ENCODE results near the gene SUDS3.

Gene SUDS3

DNA sequence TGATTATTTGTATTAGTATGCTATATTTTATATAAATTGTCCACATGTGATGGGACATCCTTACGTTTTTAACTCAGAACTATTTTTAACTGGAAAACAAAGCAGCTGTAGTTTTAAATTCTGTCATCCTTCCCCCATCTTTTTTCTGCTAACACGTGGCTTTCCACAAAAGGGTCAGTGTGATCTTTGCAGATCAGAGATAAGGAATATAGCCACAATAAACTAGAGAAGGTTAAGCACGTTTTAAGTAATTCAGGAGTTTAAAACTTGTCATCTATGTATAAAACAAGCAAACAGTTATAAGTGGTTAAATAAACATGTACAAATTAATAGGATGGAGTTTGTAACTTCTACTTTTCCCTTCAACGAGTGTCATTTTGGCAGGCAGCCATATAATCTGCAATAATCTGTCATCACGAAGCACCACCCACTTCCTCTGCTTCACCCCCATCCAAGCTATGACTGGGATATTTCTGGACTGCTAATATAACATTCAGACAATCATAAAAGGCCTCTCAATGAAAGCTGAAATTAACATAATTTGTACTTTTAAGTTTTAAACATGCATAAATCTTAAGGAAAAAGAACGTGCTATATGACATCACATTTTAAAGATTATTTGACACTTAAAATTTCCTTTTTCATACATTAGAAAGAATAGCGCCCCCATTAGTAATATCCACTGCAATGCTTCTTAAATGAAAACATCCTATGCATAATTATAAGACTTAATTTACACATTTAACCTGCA is 18.9 kb upstream of the SUDS3 start:
- peak; percentile 54 for DNase-seq (ENCODE audit: low read depth)

DNA sequence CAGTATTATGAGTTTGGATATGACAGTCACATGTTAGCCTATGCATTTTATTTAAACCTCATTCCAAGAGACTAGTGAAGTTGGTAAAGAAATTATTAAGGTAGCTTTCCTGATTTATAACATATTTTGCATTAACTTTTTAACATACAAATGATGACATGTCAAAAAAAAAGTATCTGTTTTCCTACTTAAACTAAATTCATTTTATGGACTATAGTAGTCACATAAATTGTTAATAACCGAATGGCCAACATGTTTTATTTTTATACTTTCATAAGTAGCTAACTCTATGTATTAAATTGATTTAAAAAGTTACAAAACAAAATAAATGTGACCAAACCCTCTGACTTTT is 18.4 kb upstream of the SUDS3 start:
- no peak for DNase-seq (ENCODE audit: low read depth)

DNA sequence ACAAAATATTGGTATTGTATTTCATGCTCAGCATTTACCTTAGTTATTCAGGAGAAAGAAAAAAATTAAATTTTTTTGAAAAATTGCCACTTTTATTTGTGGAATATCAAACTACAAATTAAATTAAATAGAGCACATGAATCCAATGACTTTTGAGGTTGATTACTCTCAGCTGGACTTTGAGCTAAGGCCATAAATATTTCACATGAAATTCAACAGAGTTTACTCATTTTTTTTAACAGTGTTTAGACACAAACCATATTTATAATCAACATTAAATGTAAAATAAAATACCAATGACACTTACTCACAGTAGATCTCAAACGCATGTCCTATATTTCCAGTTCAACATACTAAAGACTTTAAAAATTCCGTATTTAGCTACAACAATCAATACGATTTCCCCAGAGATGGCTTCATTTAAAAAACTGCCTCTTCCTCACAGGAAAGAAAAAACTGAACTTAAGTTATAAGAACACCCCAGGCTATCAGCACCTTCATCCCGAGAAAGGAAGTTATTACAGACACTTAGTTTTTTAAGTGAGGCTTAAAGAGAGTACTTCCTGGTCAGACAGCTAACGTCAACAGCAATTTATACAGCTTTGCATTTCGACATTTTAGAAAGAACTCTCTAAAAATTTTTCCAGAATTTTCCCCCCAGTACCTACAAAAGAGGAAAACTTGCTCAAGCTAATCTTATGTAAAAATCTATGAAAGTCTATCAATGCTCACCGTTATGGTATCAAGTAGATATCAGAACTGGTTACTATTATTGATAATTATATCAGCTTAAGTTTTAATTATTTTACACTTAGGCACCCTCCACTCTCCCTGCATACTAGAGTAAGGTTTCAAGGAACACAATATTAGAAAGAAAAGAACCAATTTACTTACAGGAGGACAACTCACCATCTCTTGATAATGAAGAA is 17.5 kb upstream of the SUDS3 start:
- DNase-seq (ENCODE audit: low read depth) = no peak

DNA sequence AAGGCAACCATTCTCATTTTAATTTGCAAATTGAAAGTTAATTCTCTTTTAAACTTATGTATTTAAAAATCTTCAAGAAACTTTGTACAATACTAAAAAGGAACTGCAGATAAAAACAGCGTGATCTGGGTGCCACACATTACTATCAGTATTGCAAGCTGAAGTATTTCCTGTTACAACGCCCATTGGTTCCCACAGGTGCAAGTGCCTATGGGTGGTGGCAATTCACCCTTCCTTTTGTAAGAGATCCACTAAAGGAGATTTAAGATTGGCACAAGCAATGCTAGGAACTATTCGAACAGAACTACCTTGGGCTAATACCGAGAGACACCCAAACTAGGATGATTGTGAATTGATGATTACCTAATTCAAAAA is 16.8 kb upstream of the SUDS3 start:
- DNase-seq (ENCODE audit: low read depth) = no peak

DNA sequence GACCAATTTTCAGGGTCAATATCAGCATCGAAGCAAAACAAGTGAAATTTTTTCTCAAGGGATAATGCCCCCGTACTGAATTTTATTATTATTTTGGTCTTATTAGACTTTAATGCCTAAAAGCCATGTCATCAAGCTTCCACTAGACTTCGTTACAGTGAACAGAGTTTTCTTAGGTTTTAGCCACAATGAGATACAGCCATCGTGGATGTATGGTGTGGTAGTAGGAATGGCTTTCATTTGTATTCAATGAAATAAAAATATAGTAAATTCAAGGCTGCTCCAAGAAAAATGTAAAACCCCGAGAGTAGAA is 15.3 kb upstream of the SUDS3 start:
- DNase-seq (ENCODE audit: low read depth) = no peak

DNA sequence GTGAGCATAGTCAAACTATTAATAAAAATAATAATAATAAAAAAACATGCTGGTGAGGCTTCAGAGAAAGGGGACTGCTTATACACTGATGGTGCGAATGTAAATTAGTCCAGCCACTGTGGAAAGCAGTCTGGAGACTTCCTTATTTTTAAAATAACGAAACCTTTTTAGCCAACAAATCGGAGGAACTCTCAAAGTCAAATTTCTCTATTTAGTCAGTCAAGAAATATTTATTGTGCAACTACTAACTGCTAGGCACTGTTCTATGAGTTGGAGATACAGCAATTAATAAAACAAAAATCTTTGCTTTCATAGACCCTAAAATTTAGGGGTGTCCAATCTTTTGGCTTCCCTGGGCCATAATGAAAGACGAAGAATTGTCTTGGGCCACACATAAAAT is 14.5 kb upstream of the SUDS3 start:
- DNase-seq (ENCODE audit: low read depth) = no peak

DNA sequence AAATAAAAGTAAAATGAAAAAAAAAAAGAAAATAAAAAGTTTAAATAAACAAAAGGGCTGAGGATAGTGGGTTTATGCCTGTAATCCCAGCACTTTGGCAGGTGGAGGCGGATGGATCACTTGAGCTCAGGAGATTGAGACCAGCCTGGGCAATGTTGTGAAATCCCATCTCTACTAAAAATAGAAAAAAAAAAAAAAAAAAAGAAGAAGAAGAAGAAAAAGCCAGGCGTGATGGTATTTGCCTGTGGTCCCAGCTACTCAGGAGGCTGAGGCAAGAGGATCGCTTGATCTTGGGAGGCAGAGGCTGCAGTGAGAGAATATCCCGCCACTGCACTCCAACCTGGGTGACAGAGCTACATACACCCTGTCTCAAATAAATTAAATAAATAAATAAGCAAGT is 7.5 kb upstream of the SUDS3 start:
- DNase-seq (ENCODE audit: low read depth) = no peak

DNA sequence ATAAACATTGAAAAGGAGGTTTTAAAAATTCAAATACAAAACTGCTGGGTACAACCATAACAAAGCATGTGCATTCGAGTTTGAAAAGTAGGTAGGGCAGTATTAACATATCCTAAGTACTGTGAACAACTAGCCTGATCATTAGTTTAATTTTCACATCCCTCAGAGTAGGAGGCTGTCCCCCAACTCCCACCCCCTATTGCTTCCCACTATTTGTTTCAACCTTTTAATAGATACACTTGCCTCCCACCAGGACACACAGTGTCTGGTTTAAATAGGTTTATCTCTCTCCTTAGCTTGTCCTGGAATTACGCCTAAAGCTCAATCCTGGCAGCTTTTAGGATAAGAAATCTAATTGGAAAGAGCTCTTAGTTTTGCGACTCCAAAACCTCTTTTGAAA is 5.8 kb upstream of the SUDS3 start:
- no peak for DNase-seq (ENCODE audit: low read depth)

DNA sequence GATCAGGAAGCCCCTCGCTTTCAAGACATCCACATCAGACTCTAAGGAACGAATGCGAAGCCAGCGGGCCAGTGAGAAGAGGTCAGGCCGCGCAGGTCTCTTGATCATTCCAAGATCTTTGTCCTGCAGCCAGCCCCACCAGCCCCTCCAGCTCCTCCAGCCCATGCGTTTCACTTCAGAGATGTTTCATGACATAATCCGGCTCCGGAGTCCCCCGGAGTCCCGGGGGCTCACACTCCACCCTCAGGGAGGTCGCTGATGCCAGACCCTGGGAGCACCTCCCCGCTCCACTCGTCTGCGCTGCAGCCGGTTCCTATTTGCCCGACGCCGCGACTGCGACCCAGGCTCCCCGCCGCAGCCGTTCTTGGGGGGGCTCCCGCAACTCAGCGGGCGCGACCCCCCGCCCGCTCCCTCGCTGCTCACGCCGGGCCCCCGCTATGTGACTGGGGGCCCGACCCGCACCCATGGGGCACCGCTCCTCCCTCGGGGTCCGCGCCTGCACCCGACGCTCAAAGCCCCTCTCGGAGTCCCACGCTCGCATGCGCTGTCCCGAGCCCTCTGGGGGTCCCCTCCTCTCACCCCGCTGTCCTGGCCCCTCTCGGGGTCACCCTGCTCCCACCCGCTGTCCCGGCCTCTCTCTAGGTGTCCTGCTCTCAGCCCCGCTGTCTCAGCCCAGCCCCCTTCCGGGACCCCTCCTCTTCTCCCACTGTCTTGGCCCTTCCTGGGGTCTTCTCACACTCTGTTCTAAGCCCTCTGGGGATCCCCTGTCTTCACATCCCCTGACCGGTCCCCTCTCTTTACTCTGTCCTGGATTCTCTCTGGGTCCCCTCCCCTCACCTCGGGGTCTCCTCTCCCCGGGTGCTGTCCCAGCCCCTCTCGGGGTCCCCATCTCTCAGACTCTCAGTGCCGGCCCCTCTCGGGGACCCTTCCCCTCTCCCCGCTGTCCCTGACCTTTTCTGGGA is 4.8 kb upstream of the SUDS3 start:
- no peak for DNase-seq (ENCODE audit: low read depth)

DNA sequence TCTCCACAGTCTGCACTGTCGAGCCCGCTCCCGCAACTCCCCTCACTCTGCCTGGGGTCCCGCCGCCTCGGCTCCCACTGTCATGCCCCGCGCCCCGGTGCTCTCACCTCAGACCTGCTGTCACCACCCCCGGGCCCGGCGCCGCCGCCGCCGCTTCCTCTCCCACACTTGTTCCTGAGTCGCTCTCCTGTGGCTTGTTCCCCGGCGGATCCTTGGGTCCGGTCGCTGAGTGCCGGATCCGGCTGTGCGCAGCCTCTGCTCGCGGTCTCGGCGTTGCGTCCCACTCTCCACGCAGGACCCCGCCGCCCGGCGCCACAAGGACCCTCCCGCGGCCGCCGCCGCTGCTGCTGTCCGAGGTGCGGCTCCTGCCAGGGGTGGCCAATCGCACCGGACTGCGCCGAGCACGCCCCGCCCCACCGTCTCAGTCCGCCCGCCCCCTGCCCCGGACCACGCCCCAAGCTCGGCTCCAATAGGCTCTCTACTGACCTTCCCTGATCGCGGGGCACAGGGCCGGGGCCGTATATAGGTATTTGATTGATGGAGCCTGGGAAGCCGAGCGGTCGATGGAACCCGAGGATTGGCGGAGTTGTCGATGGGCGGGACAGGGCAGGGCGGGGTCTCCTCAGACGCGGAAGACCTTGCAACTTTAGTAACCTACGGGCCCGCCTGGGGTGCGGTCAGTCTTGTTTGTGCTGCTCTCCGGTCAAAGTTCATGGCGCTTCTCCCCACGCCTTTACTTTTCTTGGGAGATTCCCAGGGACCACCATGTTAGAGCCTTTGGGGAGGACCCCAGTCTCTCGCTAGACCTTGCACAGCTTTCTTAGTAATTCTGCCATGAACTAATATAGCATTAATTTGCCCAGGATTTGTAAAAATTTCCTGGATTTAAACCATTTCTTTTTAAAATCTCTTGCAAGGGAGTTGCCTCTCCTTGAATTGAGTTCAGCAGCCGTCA is 3.5 kb upstream of the SUDS3 start, which contains the start of gene TAOK3:
TSS of gene TAOK3 (minus strand) at position 367 of the 955 bp plus-strand sequence. CDS start 117,340 bp downstream, outside the sequence.
- peak; percentile 99 for DNase-seq (ENCODE audit: low read depth)

DNA sequence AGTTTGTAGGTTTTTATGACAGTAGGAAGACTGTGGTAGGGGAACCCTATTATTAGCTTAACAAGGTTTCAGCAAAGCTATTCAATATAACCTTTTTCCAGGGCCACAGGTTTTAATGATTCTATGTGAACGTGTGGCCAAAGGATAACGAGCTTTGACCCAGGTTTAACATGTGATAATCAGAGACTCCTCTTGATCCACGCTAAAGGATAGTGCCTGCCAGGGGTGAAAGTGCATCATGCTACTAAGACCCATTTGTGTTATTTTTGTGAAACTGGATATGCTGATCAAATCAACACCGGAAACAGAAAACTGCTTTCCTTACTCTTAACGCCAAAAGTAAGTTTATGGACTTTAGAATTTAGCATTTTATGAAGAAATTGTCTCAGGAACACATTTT is 2.7 kb upstream of the SUDS3 start:
- no peak for DNase-seq (ENCODE audit: low read depth)

DNA sequence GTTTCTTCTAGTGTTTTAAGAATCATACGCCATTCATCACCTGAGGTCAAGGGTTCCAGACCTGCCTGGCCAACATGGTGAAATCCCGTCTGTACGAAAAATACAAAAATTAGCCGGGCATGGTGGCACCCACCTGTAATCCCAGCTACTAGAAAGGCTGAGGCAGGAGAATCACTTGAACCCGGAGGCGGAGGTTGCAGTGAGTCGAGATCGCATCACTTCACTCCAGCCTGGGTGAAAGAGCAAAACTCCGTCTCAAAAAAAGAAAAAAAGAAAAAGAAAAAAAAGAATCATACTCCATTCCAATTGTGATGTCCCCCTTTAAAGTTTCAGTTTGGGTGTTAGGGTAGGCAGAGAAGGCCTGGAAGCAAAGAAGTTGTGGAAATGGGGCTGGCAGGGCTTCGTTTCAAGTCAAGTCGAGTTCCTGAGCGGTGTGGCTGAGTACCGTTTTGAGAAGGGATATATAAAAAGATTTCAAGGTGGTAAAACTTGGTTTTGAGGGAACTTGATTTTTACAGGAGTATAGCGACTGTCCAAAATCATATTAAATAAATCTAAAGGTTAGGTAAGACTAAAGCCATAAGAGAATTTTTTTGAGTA is 2.1 kb upstream of the SUDS3 start:
- no peak for DNase-seq (ENCODE audit: low read depth)

DNA sequence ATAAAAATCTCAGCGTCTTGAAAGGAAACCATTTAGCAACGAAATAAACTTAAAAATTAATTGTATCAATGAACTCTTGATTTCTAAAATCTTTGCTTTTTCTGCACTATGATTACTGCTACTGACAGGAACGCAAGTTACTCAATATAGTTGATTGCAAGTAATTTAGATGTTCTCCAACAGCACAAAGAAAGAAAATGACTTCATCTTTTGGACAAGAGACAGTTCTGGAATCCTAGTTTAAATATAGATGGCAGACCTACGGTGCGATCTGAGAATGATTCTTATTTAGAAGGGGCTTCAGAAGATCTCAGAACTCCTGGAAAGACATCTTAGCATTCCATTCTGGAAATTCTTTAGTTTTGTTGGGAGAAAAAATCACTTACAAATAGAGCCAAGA is 1.4 kb upstream of the SUDS3 start:
- peak; percentile 75 for DNase-seq (ENCODE audit: low read depth)

DNA sequence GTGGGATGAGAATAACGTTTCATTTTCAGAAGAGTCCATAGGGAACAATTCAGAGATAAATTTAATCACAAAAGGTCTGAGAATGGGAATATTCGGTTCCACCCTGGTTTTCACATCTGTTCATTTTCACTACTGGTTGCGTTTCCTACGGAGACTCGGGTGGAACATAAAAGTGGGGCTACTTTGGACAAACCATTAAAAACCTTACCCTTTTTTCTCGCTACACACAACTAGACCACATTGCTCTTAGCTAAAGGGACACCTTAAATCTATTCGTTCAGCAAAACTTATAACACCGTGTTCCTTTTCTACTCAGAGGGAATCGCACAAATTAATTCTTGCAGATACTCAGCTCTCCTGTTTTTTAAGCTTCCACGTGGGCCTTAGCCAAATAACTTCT is 1.0 kb upstream of the SUDS3 start:
- no peak for DNase-seq (ENCODE audit: low read depth)

DNA sequence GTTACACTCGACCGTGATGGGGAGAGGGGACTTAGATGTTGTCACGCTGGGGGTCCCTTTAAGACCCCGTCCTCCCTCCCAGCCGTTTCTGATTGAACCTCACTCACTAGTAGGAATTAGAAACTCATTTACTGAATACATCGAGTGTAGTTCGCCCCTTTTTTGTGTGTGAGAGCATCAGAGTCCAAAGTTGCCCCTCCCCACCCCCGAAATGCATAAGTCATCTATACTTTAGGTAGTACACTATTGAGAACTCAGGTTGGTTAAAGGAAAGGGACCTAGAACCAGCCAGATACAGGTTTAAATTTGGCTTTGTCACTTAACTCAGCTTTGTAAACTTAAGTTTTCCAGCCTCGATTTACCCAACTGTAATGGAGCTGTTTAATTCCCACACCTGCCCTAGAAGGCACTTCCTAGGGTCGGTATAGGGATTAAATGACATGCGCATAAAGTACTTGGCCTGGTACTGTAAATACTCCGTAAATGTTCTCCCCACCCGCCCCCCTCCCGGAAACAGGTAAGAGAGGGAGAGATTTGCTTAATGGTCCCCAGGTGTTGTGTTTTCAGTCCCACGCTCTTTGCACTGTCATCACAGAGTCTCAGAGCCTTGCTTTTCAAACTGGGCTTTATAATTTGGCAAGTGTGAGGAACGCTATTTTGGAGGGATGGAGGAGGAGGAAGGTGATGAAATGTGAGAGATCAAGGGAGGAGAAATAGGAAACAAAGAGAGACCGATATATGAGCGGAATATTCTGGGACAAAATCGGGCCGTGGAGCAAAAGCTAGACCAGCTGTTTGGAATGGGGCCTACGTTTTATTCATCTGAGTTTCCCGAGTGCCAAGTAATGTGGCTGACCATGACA is 897 bp downstream of the SUDS3 start:
- no peak for DNase-seq (ENCODE audit: low read depth)

DNA sequence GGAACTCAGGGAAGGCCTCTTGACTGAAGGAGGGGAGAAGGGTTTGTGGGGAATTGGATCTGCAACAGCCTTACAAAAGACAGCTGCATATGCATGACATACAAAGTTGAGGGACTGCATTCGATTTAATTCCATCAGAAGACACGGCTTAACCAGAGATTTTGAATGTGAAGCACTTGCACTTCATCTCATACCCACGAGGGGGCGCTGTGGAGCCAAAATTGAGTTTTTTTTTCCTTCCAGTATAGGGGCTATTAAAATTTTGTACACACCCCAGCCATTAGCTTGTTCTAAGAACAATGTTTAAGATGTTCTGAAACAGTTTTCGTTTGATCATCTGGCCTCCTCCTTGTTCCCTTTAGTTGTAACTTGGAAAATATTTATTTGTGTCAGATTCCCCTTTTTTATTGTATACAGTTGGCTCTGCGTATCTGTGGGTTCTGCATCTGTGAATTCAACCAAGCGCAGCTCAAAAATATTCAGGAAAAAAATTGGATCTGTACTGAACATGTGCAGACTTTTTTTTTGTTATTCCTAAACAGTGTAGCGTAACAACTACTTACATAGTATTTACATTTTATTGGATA is 1.6 kb downstream of the SUDS3 start:
- DNase-seq (ENCODE audit: low read depth) = peak; percentile 62

DNA sequence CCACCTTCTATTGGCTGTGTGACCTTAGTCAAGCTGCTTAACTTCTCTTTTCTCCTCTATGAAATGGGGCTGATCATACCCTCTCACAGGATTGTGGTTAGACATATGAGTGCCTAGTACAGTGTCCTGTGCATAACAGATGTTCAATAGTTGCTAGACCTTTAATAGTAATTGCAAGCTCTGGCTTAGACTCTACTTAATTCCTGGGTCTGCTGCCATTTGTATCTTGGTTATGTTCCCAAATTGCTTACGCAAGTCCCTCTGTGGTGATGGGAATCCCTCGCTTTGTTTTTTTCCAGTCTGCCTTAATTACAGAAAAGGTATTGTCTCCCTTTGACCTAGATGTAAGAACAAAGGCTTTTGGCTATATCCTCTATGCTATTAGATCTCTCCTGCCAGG is 15.1 kb downstream of the SUDS3 start:
- DNase-seq (ENCODE audit: low read depth) = peak; percentile 67

DNA sequence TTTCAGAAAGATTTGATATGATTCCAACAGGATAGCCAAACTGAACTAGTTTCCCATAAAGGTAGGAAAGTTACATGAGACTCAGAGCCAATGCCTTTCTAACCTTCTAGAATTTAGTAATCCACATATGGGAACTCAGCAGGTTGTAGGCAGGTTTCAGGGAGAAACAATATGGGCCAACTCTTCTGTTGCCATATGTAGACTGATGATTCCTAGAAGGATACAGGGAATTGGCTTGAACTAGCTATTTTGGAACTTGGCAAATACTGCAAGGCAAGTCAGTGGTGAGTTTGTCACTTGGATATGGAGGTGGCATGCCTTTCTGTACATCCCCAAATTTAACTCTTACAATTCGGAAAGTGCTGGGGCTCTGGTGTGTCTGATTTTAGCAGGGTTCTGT is 15.5 kb downstream of the SUDS3 start:
- no peak for DNase-seq (ENCODE audit: low read depth)

DNA sequence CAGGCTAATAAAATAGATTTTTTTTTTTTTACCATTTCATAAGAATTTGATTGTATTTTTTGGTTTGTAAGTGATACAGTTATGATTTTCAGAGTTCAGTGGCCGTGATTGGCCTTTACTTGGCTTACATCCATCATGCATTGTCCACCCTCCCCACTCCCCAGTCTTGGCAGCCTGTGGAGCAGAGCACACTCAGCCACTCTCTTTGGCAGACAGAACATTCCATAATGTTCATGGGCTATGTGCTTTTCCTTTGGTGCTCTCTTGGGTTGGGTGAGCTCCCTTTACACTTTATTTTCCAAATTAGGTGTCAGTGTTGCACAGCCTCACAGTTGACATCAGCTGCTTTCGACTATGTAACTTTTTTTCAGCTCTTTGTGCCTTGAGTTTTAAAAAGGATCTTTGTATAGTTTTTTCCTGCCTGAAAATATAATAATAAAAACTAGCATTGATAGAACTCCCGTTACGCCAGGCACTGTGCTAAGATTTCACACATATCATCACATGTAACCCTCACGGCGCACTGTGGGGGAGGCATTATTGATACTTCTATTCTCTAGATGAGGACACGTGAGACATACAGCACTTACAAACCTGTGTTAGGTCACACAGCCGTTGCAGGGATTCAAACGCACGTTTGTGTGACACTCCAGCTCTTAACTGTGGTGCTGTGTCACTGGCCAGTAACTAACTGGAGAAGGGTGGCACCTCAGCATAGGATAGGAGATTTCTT is 21.5 kb downstream of the SUDS3 start:
- no peak for DNase-seq (ENCODE audit: low read depth)
